Measurements from ENCODE around the gene AKR7A3.

DNA sequence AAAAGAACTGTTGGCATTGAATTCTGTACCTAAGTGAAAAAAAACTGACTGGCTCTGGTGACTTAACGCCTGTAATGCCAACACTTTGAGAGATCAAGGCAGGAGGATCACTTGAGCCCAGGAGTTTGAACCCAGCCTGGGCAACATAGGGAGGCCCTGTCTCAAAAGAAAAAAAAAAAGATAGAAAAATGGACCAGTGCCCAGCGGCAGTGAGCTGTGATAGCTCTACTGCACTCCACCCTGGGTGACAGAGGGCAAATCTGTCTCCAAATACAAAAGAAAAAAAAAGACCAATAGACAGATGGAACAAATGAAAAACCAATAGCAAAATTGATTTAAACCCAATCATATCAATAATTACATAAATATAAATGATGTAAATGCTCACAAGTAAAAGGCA lies 674 bp upstream of the AKR7A3 start:
- TF ChIP-seq, protein P1, sequence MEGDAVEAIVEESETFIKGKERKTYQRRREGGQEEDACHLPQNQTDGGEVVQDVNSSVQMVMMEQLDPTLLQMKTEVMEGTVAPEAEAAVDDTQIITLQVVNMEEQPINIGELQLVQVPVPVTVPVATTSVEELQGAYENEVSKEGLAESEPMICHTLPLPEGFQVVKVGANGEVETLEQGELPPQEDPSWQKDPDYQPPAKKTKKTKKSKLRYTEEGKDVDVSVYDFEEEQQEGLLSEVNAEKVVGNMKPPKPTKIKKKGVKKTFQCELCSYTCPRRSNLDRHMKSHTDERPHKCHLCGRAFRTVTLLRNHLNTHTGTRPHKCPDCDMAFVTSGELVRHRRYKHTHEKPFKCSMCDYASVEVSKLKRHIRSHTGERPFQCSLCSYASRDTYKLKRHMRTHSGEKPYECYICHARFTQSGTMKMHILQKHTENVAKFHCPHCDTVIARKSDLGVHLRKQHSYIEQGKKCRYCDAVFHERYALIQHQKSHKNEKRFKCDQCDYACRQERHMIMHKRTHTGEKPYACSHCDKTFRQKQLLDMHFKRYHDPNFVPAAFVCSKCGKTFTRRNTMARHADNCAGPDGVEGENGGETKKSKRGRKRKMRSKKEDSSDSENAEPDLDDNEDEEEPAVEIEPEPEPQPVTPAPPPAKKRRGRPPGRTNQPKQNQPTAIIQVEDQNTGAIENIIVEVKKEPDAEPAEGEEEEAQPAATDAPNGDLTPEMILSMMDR (conservative IDR thresholded peaks at IDR 0.05; ENCODE audit: low read depth, low read length) = no peak
- TF ChIP-seq EZH2 (IDR thresholded peaks at IDR 0.05; ENCODE audit: borderline replicate concordance, low read depth, low read length, poor library complexity, severe bottlenecking) = no peak

All from A673 (cell line).